Sigmoid colon (tissue), 4 donors: ENCODE results near the gene TMTC1.

Experiments used
- CTCF ChIP-seq, 4 experiments: fragments of 450-650 bp in 3 of 4; fragments of 200-600 bp in 1 of 4; IDR thresholded peaks; one replicate each; pipeline ENCODE4 v1.5.1; 2016 to 2019; ENCODE audit warnings: antibody characterized with exemption in 4 of 4, mild to moderate bottlenecking in 3 of 4, moderate library complexity in 2 of 4
- POLR2AphosphoS5 ChIP-seq, 4 donors: sonication (generic); formaldehyde crosslinking; IDR thresholded peaks; one replicate each; pipeline ENCODE4 v1.6.1; 2017; ENCODE audit warnings: antibody characterized with exemption in 4 of 4

- no peak for TF ChIP-seq CTCF (IDR thresholded peaks at IDR 0.05)
- TF ChIP-seq POLR2AphosphoS5 (IDR thresholded peaks at IDR 0.05), result no peak
Observed at GRCh38 chr12:29622251-29622650, 161.5 kb downstream of the TMTC1 start.
